Neural cell (in vitro differentiated cells): ENCODE measurements around the gene SNCAIP.

ENCODE experiments used
- POLR2AphosphoS5 ChIP-seq: IDR thresholded peaks from 2 replicates; pipeline ENCODE4 v1.6.1; 2012
- TF ChIP-seq, protein P1 (sequence below): fragments of 450-650 bp; IDR thresholded peaks from 2 replicates; pipeline ENCODE4 v1.5.1; 2014; ENCODE audit warnings: antibody characterized with exemption, mild to moderate bottlenecking, moderate library complexity; ENCODE audit not compliant: poor library complexity, severe bottlenecking

DNA sequence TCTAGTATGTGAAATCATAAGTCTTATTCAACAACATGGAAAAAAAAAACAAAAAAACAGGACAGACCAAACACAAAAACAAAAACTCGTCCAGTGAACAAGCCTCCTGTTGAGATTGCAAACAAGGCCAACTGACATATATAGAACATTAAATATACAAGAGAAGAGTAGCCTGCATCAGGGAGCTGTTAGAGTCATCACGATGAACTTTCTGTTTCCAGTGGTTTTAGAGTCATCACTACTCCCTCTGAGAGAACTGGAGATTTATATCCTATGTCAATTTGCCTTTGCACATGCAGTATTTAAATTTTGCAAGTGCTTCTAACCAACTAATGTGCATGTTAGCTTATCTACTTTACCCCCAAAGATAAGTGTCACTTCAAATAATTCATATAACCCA, 9.9 kb downstream of the SNCAIP start:
- TF ChIP-seq POLR2AphosphoS5 = no peak
- TF ChIP-seq, protein P1, sequence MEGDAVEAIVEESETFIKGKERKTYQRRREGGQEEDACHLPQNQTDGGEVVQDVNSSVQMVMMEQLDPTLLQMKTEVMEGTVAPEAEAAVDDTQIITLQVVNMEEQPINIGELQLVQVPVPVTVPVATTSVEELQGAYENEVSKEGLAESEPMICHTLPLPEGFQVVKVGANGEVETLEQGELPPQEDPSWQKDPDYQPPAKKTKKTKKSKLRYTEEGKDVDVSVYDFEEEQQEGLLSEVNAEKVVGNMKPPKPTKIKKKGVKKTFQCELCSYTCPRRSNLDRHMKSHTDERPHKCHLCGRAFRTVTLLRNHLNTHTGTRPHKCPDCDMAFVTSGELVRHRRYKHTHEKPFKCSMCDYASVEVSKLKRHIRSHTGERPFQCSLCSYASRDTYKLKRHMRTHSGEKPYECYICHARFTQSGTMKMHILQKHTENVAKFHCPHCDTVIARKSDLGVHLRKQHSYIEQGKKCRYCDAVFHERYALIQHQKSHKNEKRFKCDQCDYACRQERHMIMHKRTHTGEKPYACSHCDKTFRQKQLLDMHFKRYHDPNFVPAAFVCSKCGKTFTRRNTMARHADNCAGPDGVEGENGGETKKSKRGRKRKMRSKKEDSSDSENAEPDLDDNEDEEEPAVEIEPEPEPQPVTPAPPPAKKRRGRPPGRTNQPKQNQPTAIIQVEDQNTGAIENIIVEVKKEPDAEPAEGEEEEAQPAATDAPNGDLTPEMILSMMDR = no peak
